Fibroblast of the aortic adventitia (primary cell): Measurements from ENCODE around the gene ABCC8. TPM values are rescaled to one million over a fixed set of nuclear protein-coding genes. Genes with fewer than 3 reads are reported as not detected.

Experiments
- DNase-seq: peaks from one replicate; pipeline ENCODE4 v3.0.0-alpha.2; 2010; ENCODE audit warnings: low read depth
- H3K4me3 ChIP-seq: 2 replicates; pipeline ENCODE4 v1.5.1; 2011; ENCODE audit warnings: low read depth, mild to moderate bottlenecking, control low read depth, low read length, moderate library complexity
- total RNA-seq: library from RNA; depleted of rRNA; stranded (reverse); fragments of >200 nt; gene quantifications from 2 replicates; pipeline ENCODE4 v1.2.3, GENCODE V29; 2012; ENCODE audit warnings: low replicate concordance
- TF ChIP-seq, protein P1 (sequence below): IDR thresholded peaks from 2 replicates; pipeline ENCODE4 v1.5.1; 2011; ENCODE audit warnings: mild to moderate bottlenecking, low read length, control low read depth, inconsistent platforms; ENCODE audit not compliant: insufficient read depth

Gene ABCC8
- total RNA-seq, 1 donor: not detected

DNA sequence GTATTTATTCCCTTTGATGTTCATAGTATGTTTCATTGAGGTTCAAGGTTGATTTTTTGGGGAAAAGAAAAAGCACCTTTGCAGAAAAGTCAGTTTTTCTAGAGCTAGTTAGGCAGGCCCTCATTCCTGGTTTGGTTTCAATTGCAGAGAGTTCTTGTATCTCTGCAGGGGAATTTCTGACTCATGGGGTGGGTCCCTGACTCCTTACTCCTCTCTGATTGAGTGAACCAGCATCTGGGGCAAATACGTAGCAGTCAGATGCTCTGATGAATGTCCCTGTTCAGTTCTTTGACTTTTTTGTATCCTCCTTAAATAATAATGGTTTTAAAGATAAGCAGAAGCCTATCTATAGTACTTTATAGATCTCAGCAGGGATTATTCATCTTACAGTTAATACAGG is 132.7 kb downstream of the ABCC8 start:
- DNase-seq: peak; percentile 92
- TF ChIP-seq, protein P1, sequence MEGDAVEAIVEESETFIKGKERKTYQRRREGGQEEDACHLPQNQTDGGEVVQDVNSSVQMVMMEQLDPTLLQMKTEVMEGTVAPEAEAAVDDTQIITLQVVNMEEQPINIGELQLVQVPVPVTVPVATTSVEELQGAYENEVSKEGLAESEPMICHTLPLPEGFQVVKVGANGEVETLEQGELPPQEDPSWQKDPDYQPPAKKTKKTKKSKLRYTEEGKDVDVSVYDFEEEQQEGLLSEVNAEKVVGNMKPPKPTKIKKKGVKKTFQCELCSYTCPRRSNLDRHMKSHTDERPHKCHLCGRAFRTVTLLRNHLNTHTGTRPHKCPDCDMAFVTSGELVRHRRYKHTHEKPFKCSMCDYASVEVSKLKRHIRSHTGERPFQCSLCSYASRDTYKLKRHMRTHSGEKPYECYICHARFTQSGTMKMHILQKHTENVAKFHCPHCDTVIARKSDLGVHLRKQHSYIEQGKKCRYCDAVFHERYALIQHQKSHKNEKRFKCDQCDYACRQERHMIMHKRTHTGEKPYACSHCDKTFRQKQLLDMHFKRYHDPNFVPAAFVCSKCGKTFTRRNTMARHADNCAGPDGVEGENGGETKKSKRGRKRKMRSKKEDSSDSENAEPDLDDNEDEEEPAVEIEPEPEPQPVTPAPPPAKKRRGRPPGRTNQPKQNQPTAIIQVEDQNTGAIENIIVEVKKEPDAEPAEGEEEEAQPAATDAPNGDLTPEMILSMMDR: no peak
- H3K4me3 ChIP-seq: no peak overlapping the region

DNA sequence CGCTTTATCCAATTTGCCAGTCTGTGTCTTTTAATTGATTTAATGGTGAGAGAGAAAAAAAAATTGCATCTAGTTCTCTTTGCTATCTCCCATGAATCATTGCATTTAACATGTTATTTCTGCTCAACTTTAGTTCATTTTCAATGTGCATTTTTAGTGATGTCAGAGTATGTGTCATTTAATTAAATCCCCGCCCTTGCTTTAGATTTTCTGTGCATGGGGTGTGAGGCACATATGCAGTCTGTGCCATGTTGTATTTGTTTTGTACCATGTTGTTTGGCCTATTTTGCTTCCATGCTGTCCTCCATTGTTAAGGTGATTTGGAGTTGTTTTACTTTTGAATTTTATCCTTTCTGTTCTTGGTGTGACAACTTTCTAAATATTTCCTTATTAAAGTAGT is 133.4 kb downstream of the ABCC8 start:
- peak; percentile 4 for DNase-seq
- no peak overlapping the region for H3K4me3 ChIP-seq
- TF ChIP-seq, protein P1: no peak

Other genes with a start within 250 kb of the ABCC8 start
- 149 and 327 TPM in 2 replicates for gene NUCB2, start 200.1 kb downstream of the ABCC8 start, total RNA-seq
- gene NCR3LG1, start 125.0 kb downstream of the ABCC8 start, total RNA-seq: 4.6 and 11.7 TPM in 2 replicates
- not detected in 2 replicates for gene KCNJ11, start 88.2 kb downstream of the ABCC8 start, total RNA-seq
- not detected in 2 replicates for gene USH1C, start 67.6 kb upstream of the ABCC8 start, total RNA-seq
- not detected in 2 replicates for gene OTOG, start 70.4 kb upstream of the ABCC8 start, total RNA-seq
- gene MYOD1, start 242.7 kb upstream of the ABCC8 start, total RNA-seq: not detected in 2 replicates